ENCODE measurements around the gene KRT82. TPM values are rescaled to one million over a fixed set of nuclear protein-coding genes. Genes with fewer than 3 reads are reported as not detected.

KRT82 gene
- total and polyA plus RNA-seq, 10 donors, result 0.04 TPM; not detected in 9

DNA sequence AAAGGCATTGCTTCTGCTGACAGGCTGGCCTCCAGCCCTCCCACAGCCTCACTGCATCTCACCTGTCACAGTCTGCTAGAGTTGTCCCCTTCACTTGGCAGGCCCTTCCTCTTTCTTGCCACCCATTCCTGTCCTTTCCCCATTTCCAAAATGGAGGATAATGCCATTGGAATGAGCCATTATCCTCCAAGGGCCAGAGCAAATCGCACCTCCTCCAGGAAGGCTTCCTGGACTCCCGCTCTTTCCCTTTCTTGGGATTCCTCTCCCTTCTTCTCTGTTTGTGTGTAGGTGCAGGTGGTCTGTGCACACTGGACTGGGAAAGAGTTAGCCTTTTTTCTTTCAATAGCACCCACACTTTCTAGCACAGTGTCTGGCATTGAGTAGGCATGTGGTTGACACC lies 3.8 kb downstream of the KRT82 start:
- Histone ChIP-seq H3K27me3 (replicated peaks in 1 of 7) (peaks cover 0 to 26% (median 0%) of the 10 kb centered on the region in 7 donors), H3K27ac (no peak overlapping the region), H3K4me1 (no peaks in the 10 kb centered on the region), H3K9me3 (no peaks in the 10 kb centered on the region), H3K36me3 (no peaks in the 10 kb centered on the region), H3K4me3 (no peak overlapping the region)
- WGBS, 5 donors, result 89 to 98% (median 92%) methylated on average over 2 of the region's 2 CpGs
- intact Hi-C loops (cut with DNase I; ENCODE audit: low total_unique reads), result no loop called here
- TF ChIP-seq, protein P1, sequence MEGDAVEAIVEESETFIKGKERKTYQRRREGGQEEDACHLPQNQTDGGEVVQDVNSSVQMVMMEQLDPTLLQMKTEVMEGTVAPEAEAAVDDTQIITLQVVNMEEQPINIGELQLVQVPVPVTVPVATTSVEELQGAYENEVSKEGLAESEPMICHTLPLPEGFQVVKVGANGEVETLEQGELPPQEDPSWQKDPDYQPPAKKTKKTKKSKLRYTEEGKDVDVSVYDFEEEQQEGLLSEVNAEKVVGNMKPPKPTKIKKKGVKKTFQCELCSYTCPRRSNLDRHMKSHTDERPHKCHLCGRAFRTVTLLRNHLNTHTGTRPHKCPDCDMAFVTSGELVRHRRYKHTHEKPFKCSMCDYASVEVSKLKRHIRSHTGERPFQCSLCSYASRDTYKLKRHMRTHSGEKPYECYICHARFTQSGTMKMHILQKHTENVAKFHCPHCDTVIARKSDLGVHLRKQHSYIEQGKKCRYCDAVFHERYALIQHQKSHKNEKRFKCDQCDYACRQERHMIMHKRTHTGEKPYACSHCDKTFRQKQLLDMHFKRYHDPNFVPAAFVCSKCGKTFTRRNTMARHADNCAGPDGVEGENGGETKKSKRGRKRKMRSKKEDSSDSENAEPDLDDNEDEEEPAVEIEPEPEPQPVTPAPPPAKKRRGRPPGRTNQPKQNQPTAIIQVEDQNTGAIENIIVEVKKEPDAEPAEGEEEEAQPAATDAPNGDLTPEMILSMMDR (IDR thresholded peaks at IDR 0.05 in 8 of 11, conservative IDR thresholded peaks at IDR 0.05 in 3 of 11), result no peak
- TF ChIP-seq POLR2AphosphoS5 (IDR thresholded peaks at IDR 0.05) (no peak), POLR2A (IDR thresholded peaks at IDR 0.05) (no peak)
- DNase-seq, result no peak

- no peak for DNase-seq
Measured at GRCh38 chr12:52401926-52402325, 4.2 kb downstream of the KRT82 start.

DNA sequence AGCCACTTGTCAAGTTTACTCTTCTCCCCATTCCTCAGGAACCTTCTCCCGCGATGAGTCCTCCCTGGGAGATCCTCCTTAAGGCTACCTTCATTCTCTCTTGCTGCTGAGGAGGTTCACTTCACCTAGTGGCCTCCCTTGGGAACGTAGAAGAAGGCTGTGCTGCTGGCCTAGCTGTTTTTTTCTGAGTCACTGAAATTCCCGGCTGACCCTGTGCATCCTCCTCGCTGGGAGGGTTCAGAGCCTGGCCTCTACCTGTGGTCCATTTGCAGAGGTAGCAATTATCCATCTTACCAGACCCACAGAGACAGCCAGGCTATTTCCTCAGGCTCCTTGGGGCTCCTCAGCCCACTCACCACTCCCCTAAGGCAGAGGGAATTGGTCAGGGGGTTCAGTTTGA lies 4.6 kb downstream of the KRT82 start:
- no peak overlapping the region for H3K27ac ChIP-seq
- no peaks in the 10 kb centered on the region for H3K36me3 ChIP-seq
- no peak overlapping the region for H3K4me3 ChIP-seq
- no peaks in the 10 kb centered on the region for H3K9me3 ChIP-seq
- 68 to 98% (median 84%) methylated on average over 5 of the region's 5 CpGs for WGBS, 5 donors
- intact Hi-C loops (cut with DNase I; ENCODE audit: low total_unique reads), result no loop called here
- H3K27me3 ChIP-seq (replicated peaks in 1 of 7), result peaks cover 0 to 26% (median 0%) of the 10 kb centered on the region in 7 donors
- DNase-seq, result peak; percentile 54
- TF ChIP-seq POLR2A (IDR thresholded peaks at IDR 0.05) (no peak), POLR2AphosphoS5 (IDR thresholded peaks at IDR 0.05) (no peak)
- TF ChIP-seq, protein P1 (IDR thresholded peaks at IDR 0.05 in 8 of 11, conservative IDR thresholded peaks at IDR 0.05 in 3 of 11), result no peak
- no peaks in the 10 kb centered on the region for H3K4me1 ChIP-seq

More at GRCh38 chr12:52401926-52402325, 4.2 kb downstream of the KRT82 start:
- 58 to 85% (median 80%) methylated on average over 4 of the region's 4 CpGs for WGBS, 5 donors
- H3K27me3 ChIP-seq (replicated peaks in 1 of 7), result peaks cover 0 to 26% (median 0%) of the 10 kb centered on the region in 7 donors
- intact Hi-C loops (cut with DNase I; ENCODE audit: low total_unique reads), result no loop called here
- TF ChIP-seq POLR2A (IDR thresholded peaks at IDR 0.05), result no peak
- TF ChIP-seq, protein P1 (IDR thresholded peaks at IDR 0.05 in 8 of 11, conservative IDR thresholded peaks at IDR 0.05 in 3 of 11), result no peak
- no peak for TF ChIP-seq POLR2AphosphoS5 (IDR thresholded peaks at IDR 0.05)
- no peaks in the 10 kb centered on the region for H3K9me3 ChIP-seq
- no peak overlapping the region for H3K27ac ChIP-seq
- H3K4me1 ChIP-seq, result no peaks in the 10 kb centered on the region
- H3K36me3 ChIP-seq, result no peaks in the 10 kb centered on the region
- H3K4me3 ChIP-seq, result no peak overlapping the region

DNA sequence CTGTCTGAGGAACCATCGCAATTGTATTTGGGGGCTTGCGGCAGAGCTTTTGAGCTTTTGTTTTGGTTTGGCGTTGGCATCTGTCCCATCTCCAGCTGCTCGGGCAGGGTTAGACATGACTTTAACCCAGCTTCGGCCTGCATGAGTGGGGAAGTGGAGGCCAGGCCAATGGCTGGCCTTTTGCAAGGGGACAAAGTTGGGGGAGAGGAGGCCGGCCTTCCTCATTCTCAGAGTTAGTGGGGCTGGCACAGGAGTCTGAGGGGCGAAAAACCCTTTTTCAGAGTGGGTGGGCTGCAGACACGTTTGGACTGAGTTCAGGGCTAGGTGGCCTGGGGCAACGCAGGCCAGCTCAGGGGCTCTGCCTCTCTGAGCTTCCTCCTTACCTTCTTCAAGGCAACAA lies 5.2 kb downstream of the KRT82 start:
- TF ChIP-seq, protein P1 (IDR thresholded peaks at IDR 0.05 in 8 of 11, conservative IDR thresholded peaks at IDR 0.05 in 3 of 11), result no peak
- TF ChIP-seq POLR2AphosphoS5 (IDR thresholded peaks at IDR 0.05) (no peak), POLR2A (IDR thresholded peaks at IDR 0.05) (no peak)
- Histone ChIP-seq H3K4me1 (no peaks in the 10 kb centered on the region), H3K36me3 (no peaks in the 10 kb centered on the region), H3K27me3 (replicated peaks in 1 of 7) (peaks cover 0 to 29% (median 0%) of the 10 kb centered on the region in 7 donors), H3K9me3 (no peaks in the 10 kb centered on the region), H3K27ac (no peak overlapping the region), H3K4me3 (no peak overlapping the region)
- 84 to 89% (median 88%) methylated on average over 9 of the region's 9 CpGs for WGBS, 5 donors
- intact Hi-C loops (cut with DNase I; ENCODE audit: low total_unique reads), result no loop called here
- peak; percentile 52 for DNase-seq

Measured in spleen (tissue), 11 donors.